ENCODE results near the gene ZIC1. TPM values are rescaled to one million over a fixed set of nuclear protein-coding genes. Genes with fewer than 3 reads are reported as not detected.
A peak's percentile ranks its signal among the peaks of the same experiment; 100 is the strongest.

Gene ZIC1
- total RNA-seq, 1 experiment from 2014 or later = not detected

DNA sequence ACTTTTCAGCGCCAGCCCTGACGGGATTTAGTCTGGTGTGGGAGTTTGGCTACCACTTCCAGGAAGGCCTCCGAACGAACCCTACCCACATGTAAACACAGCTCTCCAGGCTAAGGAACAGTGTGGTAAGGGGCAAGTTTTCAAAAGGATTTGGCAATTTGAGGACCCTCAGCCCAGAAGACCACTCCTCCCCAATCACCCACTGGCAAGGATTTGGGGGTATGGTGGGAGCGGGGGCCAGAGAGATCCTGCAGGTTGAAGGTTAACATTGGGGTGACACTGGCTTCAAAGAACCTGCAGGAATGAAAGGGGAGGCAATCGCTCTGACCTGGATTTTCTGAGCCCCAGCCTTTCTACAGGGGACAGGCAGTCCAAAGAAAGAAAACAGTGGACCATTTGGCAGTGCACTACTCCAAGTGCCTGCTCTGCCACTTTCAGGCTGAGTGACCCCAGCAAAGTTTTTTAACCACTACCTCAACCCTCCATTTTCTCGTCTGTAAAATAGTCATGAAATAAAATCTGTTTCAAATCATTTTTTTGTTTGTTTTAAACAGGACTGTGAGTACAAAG, 37.3 kb upstream of the ZIC1 start:
- ATAC-seq = no peak
- ChIA-PET POLR2A (ENCODE audit: unreplicated experiment) (no interaction called here), CTCF (no interaction called here)
- Histone ChIP-seq H3K9me3 (ENCODE audit: low read length) (no peaks in the 10 kb centered on the region), H3K9me2 (replicated peaks; ENCODE audit: low read length) (0 out of 2 replicates have a peak, but pooled peaks cover 3% of the 10 kb centered on the region), H3K79me2 (ENCODE audit: low read length) (no peaks in the 10 kb centered on the region), H3K36me3 (ENCODE audit: low read depth, low read length) (no peaks in the 10 kb centered on the region), H3K27ac (ENCODE audit: low read length) (no peak overlapping the region), H3K4me3 (ENCODE audit: low read length) (no peak overlapping the region), H3K9ac (ENCODE audit: low read length) (no peak overlapping the region), H3K4me1 (ENCODE audit: insufficient read depth, low read length) (no peaks in the 10 kb centered on the region), H3F3A (ENCODE audit: low read length, unreplicated experiment) (no peaks in the 10 kb centered on the region), H3K4me2 (ENCODE audit: low read length) (no peak overlapping the region), H4K20me1 (ENCODE audit: low read length) (0 out of 2 replicates have a peak, but pooled peaks cover 3% of the 10 kb centered on the region), H2AFZ (ENCODE audit: low read length) (no peak overlapping the region), H3K27me3 (ENCODE audit: low read length) (peaks cover 97% of the 10 kb centered on the region)
- intact Hi-C loops (cut with micrococcal nuclease) = no loop called here
- TF ChIP-seq EZH2 (IDR thresholded peaks at IDR 0.05; ENCODE audit: low read length, unreplicated experiment) (no peak), EZH2phosphoT487 (IDR thresholded peaks at IDR 0.05; ENCODE audit: borderline replicate concordance, low read length) (no peak)
- TF ChIP-seq, protein P1, sequence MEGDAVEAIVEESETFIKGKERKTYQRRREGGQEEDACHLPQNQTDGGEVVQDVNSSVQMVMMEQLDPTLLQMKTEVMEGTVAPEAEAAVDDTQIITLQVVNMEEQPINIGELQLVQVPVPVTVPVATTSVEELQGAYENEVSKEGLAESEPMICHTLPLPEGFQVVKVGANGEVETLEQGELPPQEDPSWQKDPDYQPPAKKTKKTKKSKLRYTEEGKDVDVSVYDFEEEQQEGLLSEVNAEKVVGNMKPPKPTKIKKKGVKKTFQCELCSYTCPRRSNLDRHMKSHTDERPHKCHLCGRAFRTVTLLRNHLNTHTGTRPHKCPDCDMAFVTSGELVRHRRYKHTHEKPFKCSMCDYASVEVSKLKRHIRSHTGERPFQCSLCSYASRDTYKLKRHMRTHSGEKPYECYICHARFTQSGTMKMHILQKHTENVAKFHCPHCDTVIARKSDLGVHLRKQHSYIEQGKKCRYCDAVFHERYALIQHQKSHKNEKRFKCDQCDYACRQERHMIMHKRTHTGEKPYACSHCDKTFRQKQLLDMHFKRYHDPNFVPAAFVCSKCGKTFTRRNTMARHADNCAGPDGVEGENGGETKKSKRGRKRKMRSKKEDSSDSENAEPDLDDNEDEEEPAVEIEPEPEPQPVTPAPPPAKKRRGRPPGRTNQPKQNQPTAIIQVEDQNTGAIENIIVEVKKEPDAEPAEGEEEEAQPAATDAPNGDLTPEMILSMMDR (conservative IDR thresholded peaks at IDR 0.05; ENCODE audit: low read depth, low read length) = no peak
- no peak for DNase-seq
- no TSS peak for BruUV-seq (replicated peaks)

DNA sequence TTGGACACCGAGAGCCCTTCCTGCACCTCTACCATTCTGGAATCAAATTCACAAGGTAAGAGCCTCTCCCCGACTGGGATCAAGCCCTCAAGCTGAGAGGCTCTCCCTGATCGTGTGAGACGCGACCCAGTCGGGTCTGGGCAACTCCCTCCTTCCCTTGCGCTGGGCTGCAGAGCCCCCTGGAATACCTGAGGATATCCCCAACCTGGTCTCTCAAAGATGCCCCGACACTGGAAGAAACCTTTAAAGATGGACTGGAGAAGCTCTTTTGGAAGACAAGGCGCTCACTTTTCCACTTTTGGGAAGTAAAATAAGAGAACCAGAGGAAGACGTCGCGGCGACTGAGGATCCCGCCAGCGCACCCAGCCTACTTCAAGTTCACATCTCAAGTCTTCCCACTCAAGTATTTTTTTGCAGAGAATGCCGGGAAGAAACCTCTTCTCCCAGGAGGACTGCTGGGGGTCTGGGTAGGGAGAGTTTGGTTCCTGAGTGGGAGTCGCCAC, 36.6 kb upstream of the ZIC1 start:
- Histone ChIP-seq H3K79me2 (ENCODE audit: low read length) (no peaks in the 10 kb centered on the region), H3K36me3 (ENCODE audit: low read depth, low read length) (no peaks in the 10 kb centered on the region), H3K9me2 (replicated peaks; ENCODE audit: low read length) (0 out of 2 replicates have a peak, but pooled peaks cover 3% of the 10 kb centered on the region), H3K9me3 (ENCODE audit: low read length) (no peaks in the 10 kb centered on the region), H3K27ac (ENCODE audit: low read length) (no peak overlapping the region), H3K9ac (ENCODE audit: low read length) (no peak overlapping the region), H3F3A (ENCODE audit: low read length, unreplicated experiment) (no peaks in the 10 kb centered on the region), H2AFZ (ENCODE audit: low read length) (no peak overlapping the region), H3K4me3 (ENCODE audit: low read length) (no peak overlapping the region), H3K4me2 (ENCODE audit: low read length) (no peak overlapping the region), H4K20me1 (ENCODE audit: low read length) (0 out of 2 replicates have a peak, but pooled peaks cover 3% of the 10 kb centered on the region), H3K27me3 (ENCODE audit: low read length) (peaks cover 97% of the 10 kb centered on the region), H3K4me1 (ENCODE audit: insufficient read depth, low read length) (no peaks in the 10 kb centered on the region)
- POLR2A ChIA-PET (ENCODE audit: unreplicated experiment) = no interaction called here
- DNase-seq (no peak), ATAC-seq (no peak)
- peak; percentile 44; the same call in 1 of the 2 replicates for TF ChIP-seq EZH2phosphoT487 (IDR thresholded peaks at IDR 0.05; ENCODE audit: borderline replicate concordance, low read length)
- TF ChIP-seq, protein P1 (conservative IDR thresholded peaks at IDR 0.05; ENCODE audit: low read depth, low read length) = no peak
- no peak for TF ChIP-seq EZH2 (IDR thresholded peaks at IDR 0.05; ENCODE audit: low read length, unreplicated experiment)
- no TSS peak for BruUV-seq (replicated peaks)
- CTCF ChIA-PET = no interaction called here
- intact Hi-C loops (cut with micrococcal nuclease) = no loop called here

DNA sequence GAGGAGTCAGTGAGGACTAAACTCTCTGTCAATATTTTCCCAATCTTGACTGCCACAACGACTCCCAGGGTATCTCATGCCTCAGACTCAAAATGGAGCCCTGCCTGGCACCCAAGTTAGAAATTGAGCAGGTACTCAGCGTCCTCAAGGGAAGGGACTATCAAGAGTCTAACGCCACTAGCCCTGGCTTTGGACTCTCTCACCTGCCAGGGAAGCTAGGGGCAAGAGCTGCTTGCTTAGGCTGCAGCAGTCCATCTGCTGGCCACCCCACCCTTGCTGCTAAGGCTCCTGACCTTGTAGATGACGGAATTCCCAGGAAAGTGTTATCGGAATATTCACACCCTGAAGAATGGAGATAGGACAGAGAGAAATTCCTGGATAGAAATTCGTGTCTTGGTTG, 35.9 kb upstream of the ZIC1 start:
- no peak overlapping the region for H3K27ac ChIP-seq (ENCODE audit: low read length)
- no peak overlapping the region for H3K4me2 ChIP-seq (ENCODE audit: low read length)

More for the DNA sequence above, 35.9 kb upstream of the ZIC1 start:
- no peaks in the 10 kb centered on the region for H3F3A ChIP-seq (ENCODE audit: low read length, unreplicated experiment)
- no peak overlapping the region for H3K9ac ChIP-seq (ENCODE audit: low read length)
- no peaks in the 10 kb centered on the region for H3K36me3 ChIP-seq (ENCODE audit: low read depth, low read length)
- no TSS peak for BruUV-seq (replicated peaks)
- no peak overlapping the region for H2AFZ ChIP-seq (ENCODE audit: low read length)
- no peak for DNase-seq
- ChIA-PET CTCF (no interaction called here), POLR2A (ENCODE audit: unreplicated experiment) (no interaction called here)
- no peaks in the 10 kb centered on the region for H3K9me3 ChIP-seq (ENCODE audit: low read length)
- H4K20me1 ChIP-seq (ENCODE audit: low read length) = no peaks in the 10 kb centered on the region
- TF ChIP-seq, protein P1 (conservative IDR thresholded peaks at IDR 0.05; ENCODE audit: low read depth, low read length) = no peak
- TF ChIP-seq EZH2phosphoT487 (IDR thresholded peaks at IDR 0.05; ENCODE audit: borderline replicate concordance, low read length) (no peak), EZH2 (IDR thresholded peaks at IDR 0.05; ENCODE audit: low read length, unreplicated experiment) (no peak)
- no peak for ATAC-seq
- intact Hi-C loops (cut with micrococcal nuclease) = no loop called here
- 0 out of 2 replicates have a peak, but pooled peaks cover 3% of the 10 kb centered on the region for H3K9me2 ChIP-seq (replicated peaks; ENCODE audit: low read length)
- no peaks in the 10 kb centered on the region for H3K4me1 ChIP-seq (ENCODE audit: insufficient read depth, low read length)
- H3K4me3 ChIP-seq (ENCODE audit: low read length) = no peak overlapping the region
- peaks cover 97% of the 10 kb centered on the region for H3K27me3 ChIP-seq (ENCODE audit: low read length)
- no peaks in the 10 kb centered on the region for H3K79me2 ChIP-seq (ENCODE audit: low read length)
